DND-41 (cell line): ENCODE data around the gene CRK.

Source experiments
- ATAC-seq: fragments of 200-7000 bp; cut with Tn5 transposase; 3 replicates; pipeline ENCODE4 v1.9.1; 2021; ENCODE audit warnings: low read depth; ENCODE audit not compliant: insufficient read depth
- DNase-seq: peaks from one replicate; pipeline ENCODE4 v3.0.0-alpha.2; 2020
- H2AFZ ChIP-seq: 2 replicates; pipeline ENCODE4 v1.6.0; 2012; ENCODE audit warnings: low read depth, low read length
- H3K27ac ChIP-seq: 2 replicates; pipeline ENCODE4 v1.5.1; 2012; ENCODE audit warnings: low read length, inconsistent platforms
- H3K27me3 ChIP-seq: fragments of 200-600 bp; sonication (generic); 2 replicates; pipeline ENCODE4 v1.6.0; 2012; ENCODE audit warnings: low read length, mild to moderate bottlenecking, inconsistent platforms; ENCODE audit not compliant: insufficient read depth, poor library complexity
- H3K36me3 ChIP-seq: 2 replicates; pipeline ENCODE4 v1.5.1; 2012; ENCODE audit warnings: low read length, inconsistent platforms; ENCODE audit not compliant: insufficient read depth
- H3K4me1 ChIP-seq: 2 replicates; pipeline ENCODE4 v1.5.1; 2012; ENCODE audit warnings: mild to moderate bottlenecking, low read length; ENCODE audit not compliant: insufficient read depth
- H3K4me2 ChIP-seq: 2 replicates; pipeline ENCODE4 v1.6.0; 2012; ENCODE audit warnings: mild to moderate bottlenecking, moderate library complexity, low read length, inconsistent platforms; ENCODE audit not compliant: insufficient read depth
- H3K4me3 ChIP-seq, 2 experiments: fragments of 200-600 bp in 1 of 2; shearing (Covaris generic) in 1 of 2; 2 replicates each; pipeline ENCODE4 v1.5.1; 2012 to 2016; ENCODE audit warnings: inconsistent platforms in 2 of 2, low read length in 2 of 2, mild to moderate bottlenecking in 2 of 2, low read depth in 1 of 2, moderate library complexity in 1 of 2
- H3K79me2 ChIP-seq: 2 replicates; pipeline ENCODE4 v1.6.0; 2012; ENCODE audit warnings: low read length, inconsistent platforms; ENCODE audit not compliant: insufficient read depth
- H3K9ac ChIP-seq: 2 replicates; pipeline ENCODE4 v1.6.0; 2012; ENCODE audit warnings: low read depth, mild to moderate bottlenecking, inconsistent platforms, low read length, moderate library complexity
- H3K9me3 ChIP-seq: 2 replicates; pipeline ENCODE4 v1.5.1; 2012; ENCODE audit warnings: low read length, moderate library complexity, mild to moderate bottlenecking, inconsistent platforms; ENCODE audit not compliant: insufficient read depth, severe bottlenecking
- H4K20me1 ChIP-seq: 2 replicates; pipeline ENCODE4 v1.6.0; 2012; ENCODE audit warnings: low read length; ENCODE audit not compliant: insufficient read depth
- EZH2 ChIP-seq: IDR thresholded peaks from 3 replicates; pipeline ENCODE4 v1.6.1; 2012; ENCODE audit warnings: borderline replicate concordance, low read depth, mild to moderate bottlenecking, moderate library complexity, low read length, inconsistent platforms; ENCODE audit not compliant: severe bottlenecking
- TF ChIP-seq, protein P1 (sequence below): IDR thresholded peaks from 2 replicates; pipeline ENCODE4 v1.5.1; 2012; ENCODE audit warnings: borderline replicate concordance, low read length, moderate library complexity, mild to moderate bottlenecking; ENCODE audit not compliant: poor library complexity, severe bottlenecking; ENCODE audit errors: extremely low read depth

CRK gene

GRCh38 chr17:1475321-1475854, 19.4 kb upstream of the CRK start:
- Histone ChIP-seq H3K4me1 (no peaks in the 10 kb centered on the region), H3K4me2 (no peak overlapping the region), H3K9me3 (no peaks in the 10 kb centered on the region), H3K79me2 (no peaks in the 10 kb centered on the region), H3K27me3 (no peaks in the 10 kb centered on the region), H3K36me3 (no peaks in the 10 kb centered on the region), H3K9ac (no peak overlapping the region), H4K20me1 (0 out of 2 replicates have a peak, but pooled peaks cover 5% of the 10 kb centered on the region), H3K27ac (no peak overlapping the region), H2AFZ (no peak overlapping the region), H3K4me3 (no peak overlapping the region)
- ATAC-seq = no peak
- DNase-seq = no peak
- TF ChIP-seq, protein P1, sequence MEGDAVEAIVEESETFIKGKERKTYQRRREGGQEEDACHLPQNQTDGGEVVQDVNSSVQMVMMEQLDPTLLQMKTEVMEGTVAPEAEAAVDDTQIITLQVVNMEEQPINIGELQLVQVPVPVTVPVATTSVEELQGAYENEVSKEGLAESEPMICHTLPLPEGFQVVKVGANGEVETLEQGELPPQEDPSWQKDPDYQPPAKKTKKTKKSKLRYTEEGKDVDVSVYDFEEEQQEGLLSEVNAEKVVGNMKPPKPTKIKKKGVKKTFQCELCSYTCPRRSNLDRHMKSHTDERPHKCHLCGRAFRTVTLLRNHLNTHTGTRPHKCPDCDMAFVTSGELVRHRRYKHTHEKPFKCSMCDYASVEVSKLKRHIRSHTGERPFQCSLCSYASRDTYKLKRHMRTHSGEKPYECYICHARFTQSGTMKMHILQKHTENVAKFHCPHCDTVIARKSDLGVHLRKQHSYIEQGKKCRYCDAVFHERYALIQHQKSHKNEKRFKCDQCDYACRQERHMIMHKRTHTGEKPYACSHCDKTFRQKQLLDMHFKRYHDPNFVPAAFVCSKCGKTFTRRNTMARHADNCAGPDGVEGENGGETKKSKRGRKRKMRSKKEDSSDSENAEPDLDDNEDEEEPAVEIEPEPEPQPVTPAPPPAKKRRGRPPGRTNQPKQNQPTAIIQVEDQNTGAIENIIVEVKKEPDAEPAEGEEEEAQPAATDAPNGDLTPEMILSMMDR = no peak
- no peak for TF ChIP-seq EZH2

DNA sequence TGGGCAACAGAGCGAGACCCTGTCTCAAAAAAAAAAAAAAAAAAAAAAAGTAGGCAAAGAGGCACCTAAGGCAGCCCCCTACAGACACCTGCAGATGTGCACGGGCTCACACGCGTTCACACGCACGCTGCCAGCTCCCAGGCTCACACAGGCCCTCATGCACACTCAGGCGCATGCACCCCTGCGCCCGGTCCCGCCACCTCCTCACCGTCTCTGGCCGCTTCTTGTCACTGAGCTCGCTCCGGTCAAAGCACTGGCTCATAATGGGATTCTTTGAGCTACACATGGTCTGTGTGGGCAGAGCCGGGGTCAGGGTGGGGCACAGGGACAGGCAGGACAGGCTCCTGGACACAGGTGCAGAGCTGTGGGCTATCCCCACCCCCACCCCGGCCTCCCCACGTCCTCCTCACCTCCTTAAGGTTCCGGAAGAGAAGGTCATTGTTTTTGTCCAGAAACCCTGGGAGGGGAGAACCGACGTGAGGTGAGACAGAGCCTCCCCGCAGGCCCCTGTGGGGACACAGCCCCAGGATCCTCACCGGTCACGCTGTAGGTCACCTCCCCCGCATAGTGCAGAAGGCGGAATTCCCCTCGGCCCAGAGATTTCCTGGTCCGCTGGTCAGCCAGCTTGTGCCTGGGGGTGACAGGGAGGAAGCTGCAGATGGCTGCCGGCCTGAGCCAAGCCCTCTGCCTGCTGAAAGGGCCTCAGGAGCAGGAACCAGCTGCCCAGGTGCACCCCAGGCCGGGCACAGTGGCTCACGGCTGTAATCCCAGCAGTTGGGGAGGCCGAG, 18.6 kb upstream of the CRK start:
- DNase-seq = no peak
- Histone ChIP-seq H3K9me3 (no peaks in the 10 kb centered on the region), H4K20me1 (0 out of 2 replicates have a peak, but pooled peaks cover 5% of the 10 kb centered on the region), H2AFZ (no peak overlapping the region), H3K4me1 (no peaks in the 10 kb centered on the region), H3K9ac (no peak overlapping the region), H3K79me2 (no peaks in the 10 kb centered on the region), H3K27me3 (no peaks in the 10 kb centered on the region), H3K36me3 (no peaks in the 10 kb centered on the region), H3K4me2 (no peak overlapping the region), H3K4me3 (no peak overlapping the region), H3K27ac (no peak overlapping the region)
- ATAC-seq = no peak
- TF ChIP-seq, protein P1 = no peak
- no peak for TF ChIP-seq EZH2

- H3K27ac ChIP-seq = no peak overlapping the region
- H3K36me3 ChIP-seq = no peaks in the 10 kb centered on the region
Measured at GRCh38 chr17:1473841-1474240, 17.8 kb upstream of the CRK start.

More at GRCh38 chr17:1473841-1474240, 17.8 kb upstream of the CRK start:
- ATAC-seq = no peak
- no peak for DNase-seq
- Histone ChIP-seq H2AFZ (no peak overlapping the region), H3K79me2 (no peaks in the 10 kb centered on the region), H4K20me1 (0 out of 2 replicates have a peak, but pooled peaks cover 5% of the 10 kb centered on the region), H3K9me3 (no peaks in the 10 kb centered on the region), H3K4me3 (no peak overlapping the region), H3K4me1 (no peaks in the 10 kb centered on the region), H3K27me3 (no peaks in the 10 kb centered on the region), H3K4me2 (no peak overlapping the region), H3K9ac (no peak overlapping the region)
- TF ChIP-seq, protein P1 = no peak
- no peak for TF ChIP-seq EZH2
